HepG2 (cell line): Measurements from ENCODE around the gene FGD4. TPM values are rescaled to one million over a fixed set of nuclear protein-coding genes. Genes with fewer than 3 reads are reported as not detected.
A peak's percentile ranks its signal among the peaks of the same experiment; 100 is the strongest.

Source experiments
- BCL3 ChIP-seq: sonication (generic); formaldehyde crosslinking; IDR thresholded peaks from 2 replicates; pipeline ENCODE4 v1.5.1; 2020; ENCODE audit warnings: mild to moderate bottlenecking, missing genetic modification reagents, moderate library complexity
- E2F1 ChIP-seq: sonication (generic); formaldehyde crosslinking; IDR thresholded peaks from 2 replicates; pipeline ENCODE4 v1.5.0; 2020; ENCODE audit warnings: missing genetic modification reagents
- HMGXB4 ChIP-seq, 2 experiments: sonication (generic) in 1 of 2; formaldehyde crosslinking in 1 of 2; IDR thresholded peaks; 2 replicates each; pipeline versions ENCODE4 v1.4.0 to v1.6.1; 2018 to 2020; ENCODE audit warnings: missing genetic modification reagents in 2 of 2, borderline replicate concordance in 1 of 2, low read depth in 1 of 2, mild to moderate bottlenecking in 1 of 2, missing biosample characterization in 1 of 2
- JUN ChIP-seq: sonication (generic); formaldehyde crosslinking; IDR thresholded peaks from 2 replicates; pipeline ENCODE4 v1.4.0; 2020; ENCODE audit warnings: mild to moderate bottlenecking, missing genetic modification reagents
- NFYB ChIP-seq: sonication (generic); formaldehyde crosslinking; IDR thresholded peaks from 2 replicates; pipeline ENCODE4 v1.4.0; 2020; ENCODE audit warnings: missing genetic modification reagents
- TEAD3 ChIP-seq: optimal IDR thresholded peaks from 2 replicates; pipeline ENCODE3; 2016; ENCODE audit warnings: borderline replicate concordance
- TFDP1 ChIP-seq: IDR thresholded peaks from 2 replicates; pipeline ENCODE4 v1.6.1; 2016; ENCODE audit warnings: missing compliant biosample characterization, missing genetic modification reagents, borderline replicate concordance
- THAP8 ChIP-seq: sonication (generic); formaldehyde crosslinking; IDR thresholded peaks from 2 replicates; pipeline ENCODE4 v1.5.1; 2020; ENCODE audit warnings: missing genetic modification reagents, mild to moderate bottlenecking, borderline replicate concordance
- THAP9 ChIP-seq: sonication (generic); formaldehyde crosslinking; IDR thresholded peaks from 2 replicates; pipeline ENCODE4; 2020; ENCODE audit warnings: missing genetic modification reagents, mild to moderate bottlenecking, borderline replicate concordance
- YEATS2 ChIP-seq: sonication (generic); formaldehyde crosslinking; IDR thresholded peaks from 2 replicates; pipeline ENCODE4 v1.4.0; 2020; ENCODE audit warnings: missing genetic modification reagents, borderline replicate concordance
- ZNF749 ChIP-seq: sonication (generic); formaldehyde crosslinking; IDR thresholded peaks from 2 replicates; pipeline ENCODE4 v1.8.0; 2022; ENCODE audit warnings: mild to moderate bottlenecking, missing genetic modification reagents, moderate library complexity, borderline replicate concordance
- polyA plus RNA-seq, 8 experiments: library from polyadenylated mRNA; depleted of rRNA in 3 of 8; stranded (reverse) in 7 of 8; unstranded in 1 of 8; fragments of >200 nt; fragmentation: Illumina TruSeq in 4 of 8; extraction: Trizol in 4 of 8; gene quantifications; 2 replicates each; pipeline versions ENCODE4 v1.2.1 to v1.2.3, GENCODE V29; 2011 to 2016; ENCODE audit warnings: low read depth in 4 of 8, missing spikeins in 1 of 8, mixed read lengths in 1 of 8; ENCODE audit not compliant: insufficient read depth in 1 of 8
- total RNA-seq, 5 experiments: library from RNA; depleted of rRNA; stranded (reverse); fragments of >200 nt; fragmentation: Illumina TruSeq; extraction: Trizol; gene quantifications; 2 replicates each; pipeline ENCODE4 v1.2.3, GENCODE V29; 2016; ENCODE audit warnings: low read depth in 1 of 5
- TF ChIP-seq, protein P1 (sequence below): IDR thresholded peaks from 2 replicates; pipeline ENCODE4 v1.6.1; 2016; ENCODE audit warnings: missing genetic modification reagents, missing compliant biosample characterization
- TF ChIP-seq, protein P2 (sequence below): sonication (generic); formaldehyde crosslinking; IDR thresholded peaks from 2 replicates; pipeline ENCODE4 v1.8.0; 2022; ENCODE audit warnings: missing genetic modification reagents, mild to moderate bottlenecking, inconsistent platforms, borderline replicate concordance
- TF ChIP-seq, protein P3 (sequence below): sonication (generic); formaldehyde crosslinking; IDR thresholded peaks from 2 replicates; pipeline ENCODE4 v1.5.1; 2020; ENCODE audit warnings: missing genetic modification reagents, mild to moderate bottlenecking, borderline replicate concordance

Gene FGD4
- total and polyA plus RNA-seq, 2 of the 13 experiments (the other 11 are each of a cell fraction or from before 2014, with no cell fraction given), result 4.6 to 6.6 TPM

GRCh38 chr12:32399370-32400113 lies at the start of gene FGD4 (continued):
- TF ChIP-seq HMGXB4 (CRISPR knock-in tag; IDR thresholded peaks at IDR 0.05; ENCODE audit: borderline replicate concordance in 1 of 2, low read depth in 1 of 2), result peak; percentile 93 to 97; a peak in 3 of 4 replicates
- peak; percentile 62; the same call in 1 of the 2 replicates for TF ChIP-seq TFDP1
- peak; percentile 69; the same call in 1 of the 2 replicates for TF ChIP-seq THAP9
- TF ChIP-seq ZNF749 (CRISPR knock-in tag), result no peak
- TF ChIP-seq NFYB, result 0 out of 2 replicates have a peak, but pooled peaks have one; percentile 22
- no peak for TF ChIP-seq YEATS2 (CRISPR knock-in tag)
- no peak for TF ChIP-seq BCL3 (CRISPR knock-in tag)
- TF ChIP-seq, protein P1, sequence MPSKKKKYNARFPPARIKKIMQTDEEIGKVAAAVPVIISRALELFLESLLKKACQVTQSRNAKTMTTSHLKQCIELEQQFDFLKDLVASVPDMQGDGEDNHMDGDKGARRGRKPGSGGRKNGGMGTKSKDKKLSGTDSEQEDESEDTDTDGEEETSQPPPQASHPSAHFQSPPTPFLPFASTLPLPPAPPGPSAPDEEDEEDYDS (CRISPR knock-in tag), result no peak; the same call in 1 of the 2 replicates
- no peak for TF ChIP-seq THAP8 (CRISPR knock-in tag)
- TF ChIP-seq, protein P2, sequence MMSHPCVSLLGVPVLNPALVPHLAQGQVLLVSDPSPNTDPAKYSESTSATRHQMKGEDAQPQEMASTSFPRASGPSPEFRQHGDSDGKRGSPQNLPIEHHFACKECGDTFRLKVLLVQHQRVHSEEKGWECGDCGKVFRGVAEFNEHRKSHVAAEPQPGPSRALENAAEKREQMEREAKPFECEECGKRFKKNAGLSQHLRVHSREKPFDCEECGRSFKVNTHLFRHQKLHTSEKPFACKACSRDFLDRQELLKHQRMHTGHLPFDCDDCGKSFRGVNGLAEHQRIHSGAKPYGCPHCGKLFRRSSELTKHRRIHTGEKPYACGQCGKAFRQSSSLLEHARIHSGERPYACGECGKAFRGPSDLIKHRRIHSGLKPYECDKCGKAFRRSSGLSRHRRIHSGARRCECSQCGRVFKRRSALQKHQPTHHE (CRISPR knock-in tag), result 0 out of 2 replicates have a peak, but pooled peaks have one; percentile 44
- TF ChIP-seq TEAD3 (CRISPR knock-in tag), result peak; percentile 61
- TF ChIP-seq, protein P3, sequence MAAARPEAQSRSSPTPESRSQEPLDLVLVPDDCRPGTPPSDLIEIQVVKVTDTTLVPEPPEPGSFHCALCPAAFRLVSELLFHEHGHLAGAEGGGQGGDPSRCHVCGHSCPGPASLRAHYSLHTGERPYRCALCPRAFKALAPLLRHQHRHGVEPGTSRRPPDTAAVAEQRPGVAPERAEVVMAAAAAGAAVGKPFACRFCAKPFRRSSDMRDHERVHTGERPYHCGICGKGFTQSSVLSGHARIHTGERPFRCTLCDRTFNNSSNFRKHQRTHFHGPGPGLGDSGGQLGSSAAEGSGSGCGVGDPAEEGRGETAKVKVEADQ, result no peak
- TF ChIP-seq JUN, result no peak
- TF ChIP-seq E2F1, result peak; percentile 61; the same call in 1 of the 2 replicates
